Measurements from ENCODE around the gene DIAPH2.

The DIAPH2 gene

GRCh38 chrX:96763608-96764007 lies 79.0 kb downstream of the DIAPH2 start:
- H3K4me3 ChIP-seq (ENCODE audit: low read depth, low read length), result no peak overlapping the region
- H3K9me3 ChIP-seq (ENCODE audit: control insufficient read depth, insufficient read depth, low read depth, low read length), result no peaks in the 10 kb centered on the region
- ChIA-PET POLR2A (interaction anchor here (1.0 kb wide), 1 partner anchor 50 kb away, joined by 3 read pairs; no protein-coding TSS in a partner anchor), CTCF (no interaction called here)
- H3K27ac ChIP-seq (ENCODE audit: extremely low read depth, low read depth, low read length), result no peak overlapping the region
- TF ChIP-seq SALL2 (tag by site-specific recombination; IDR thresholded peaks at IDR 0.05; ENCODE audit: borderline replicate concordance) (no peak), ZNF580 (tag by site-specific recombination; IDR thresholded peaks at IDR 0.05) (no peak), ZBTB11 (tag by site-specific recombination; conservative IDR thresholded peaks at IDR 0.05; ENCODE audit: low read depth) (no peak), ZNF157 (tag by site-specific recombination; IDR thresholded peaks at IDR 0.05) (no peak), OSR2 (tag by site-specific recombination; IDR thresholded peaks at IDR 0.05) (no peak), SP7 (tag by site-specific recombination; IDR thresholded peaks at IDR 0.05) (peak; percentile 50; the same call in 1 of the 2 replicates), FEZF1 (tag by site-specific recombination; IDR thresholded peaks at IDR 0.05) (peak; percentile 42; the same call in 1 of the 2 replicates), ZNF398 (tag by site-specific recombination; IDR thresholded peaks at IDR 0.05) (no peak), ZNF747 (tag by site-specific recombination; IDR thresholded peaks at IDR 0.05) (no peak)
- no peaks in the 10 kb centered on the region for H3K36me3 ChIP-seq (ENCODE audit: control insufficient read depth in 2 of 2, insufficient read depth in 1 of 2, low read length in 2 of 2)
- no peaks in the 10 kb centered on the region for H3K4me1 ChIP-seq (ENCODE audit: control insufficient read depth, insufficient read depth, low read length)

GRCh38 chrX:96764864-96765263 lies 80.2 kb downstream of the DIAPH2 start:
- no peak for TF ChIP-seq EGR2 (tag by site-specific recombination; IDR thresholded peaks at IDR 0.05; ENCODE audit: low read depth)
- TF ChIP-seq MZF1 (tag by site-specific recombination; IDR thresholded peaks at IDR 0.05; ENCODE audit: borderline replicate concordance), result no peak
- no peak for TF ChIP-seq REST (tag by site-specific recombination; IDR thresholded peaks at IDR 0.05)
- no peak for TF ChIP-seq SP2 (tag by site-specific recombination; IDR thresholded peaks at IDR 0.05)
- no peak for TF ChIP-seq KLF1 (tag by site-specific recombination; IDR thresholded peaks at IDR 0.05)
- no peak for TF ChIP-seq TRIM28 (IDR thresholded peaks at IDR 0.05; ENCODE audit: borderline replicate concordance, low read length)
- TF ChIP-seq ZNF544 (tag by site-specific recombination; IDR thresholded peaks at IDR 0.05), result no peak
- TF ChIP-seq ZNF645 (tag by site-specific recombination; IDR thresholded peaks at IDR 0.05), result no peak
- no peak for TF ChIP-seq ZBTB49 (tag by site-specific recombination; IDR thresholded peaks at IDR 0.05; ENCODE audit: low read depth)
- no peak for TF ChIP-seq ZBTB8A (tag by site-specific recombination; IDR thresholded peaks at IDR 0.05)
- TF ChIP-seq ZNF664 (tag by site-specific recombination; IDR thresholded peaks at IDR 0.05), result no peak
- POLR2A ChIA-PET, result no interaction called here
- no peak overlapping the region for H3K4me3 ChIP-seq (ENCODE audit: low read depth, low read length)
- CTCF ChIA-PET, result no interaction called here
- H3K36me3 ChIP-seq (ENCODE audit: control insufficient read depth in 2 of 2, insufficient read depth in 1 of 2, low read length in 2 of 2), result no peaks in the 10 kb centered on the region
- H3K4me1 ChIP-seq (ENCODE audit: control insufficient read depth, insufficient read depth, low read length), result no peaks in the 10 kb centered on the region
- no peaks in the 10 kb centered on the region for H3K9me3 ChIP-seq (ENCODE audit: control insufficient read depth, insufficient read depth, low read depth, low read length)
- no peak overlapping the region for H3K27ac ChIP-seq (ENCODE audit: extremely low read depth, low read depth, low read length)

Data from HEK293 (cell line).